ENCODE results near the gene ABHD10. TPM values are rescaled to one million over a fixed set of nuclear protein-coding genes. Genes with fewer than 3 reads are reported as not detected.
"Not testable (repeated sequence)": the region's sequence is repeated elsewhere in the genome, so short reads cannot be mapped to it uniquely, and the experiment has no call there.

The ABHD10 gene
- total RNA-seq, 4 donors from 2014 or later, result 2.2 to 23.3 (median 9.3) TPM

- no peaks in the 10 kb centered on the region for H3K27me3 ChIP-seq
- no peaks in the 10 kb centered on the region for H3K9me3 ChIP-seq
- TF ChIP-seq POLR2AphosphoS5 (IDR thresholded peaks at IDR 0.05), result no peak
- TF ChIP-seq POLR2A (IDR thresholded peaks at IDR 0.05), result no peak
- TF ChIP-seq CTCF (IDR thresholded peaks at IDR 0.05), result no peak
- no peak for TF ChIP-seq EP300 (IDR thresholded peaks at IDR 0.05; ENCODE audit: low read depth)
- in situ Hi-C loops (cut with MboI; ENCODE audit: low pct_ligation_motif_present in 1 of 4, low pct_unique_long_range_greater_than_20kb in 1 of 4, low sequenced_read_pairs in 3 of 4) (no loop called here), intact Hi-C loops (cut with DNase I; ENCODE audit: low total_unique reads) (no loop called here)
- no peak overlapping the region for H3K4me3 ChIP-seq
- H3K4me1 ChIP-seq, result no peaks in the 10 kb centered on the region
- WGBS, 2 donors (ENCODE audit: low coverage in 1 of 2), result 93 to 97% methylated on average over 5 of the region's 5 CpGs
- H3K27ac ChIP-seq, result no peak overlapping the region
- DNase-seq, result no peak
- no peaks in the 10 kb centered on the region for H3K36me3 ChIP-seq
Measured at GRCh38 chr3:112030901-112031300, 52.1 kb downstream of the ABHD10 start.

GRCh38 chr3:112032098-112032731, 53.4 kb downstream of the ABHD10 start:
- intact Hi-C loops (cut with DNase I; ENCODE audit: low total_unique reads) (no loop called here), in situ Hi-C loops (cut with MboI; ENCODE audit: low pct_ligation_motif_present in 1 of 4, low pct_unique_long_range_greater_than_20kb in 1 of 4, low sequenced_read_pairs in 3 of 4) (no loop called here)
- H3K36me3 ChIP-seq, result no peaks in the 10 kb centered on the region
- TF ChIP-seq POLR2A (IDR thresholded peaks at IDR 0.05), result no peak
- no peak for TF ChIP-seq POLR2AphosphoS5 (IDR thresholded peaks at IDR 0.05)
- TF ChIP-seq CTCF (IDR thresholded peaks at IDR 0.05), result no peak
- TF ChIP-seq EP300 (IDR thresholded peaks at IDR 0.05; ENCODE audit: low read depth), result no peak
- no peaks in the 10 kb centered on the region for H3K9me3 ChIP-seq
- H3K4me3 ChIP-seq, result no peak overlapping the region
- no peaks in the 10 kb centered on the region for H3K4me1 ChIP-seq
- H3K27ac ChIP-seq, result no peak overlapping the region
- no peak for DNase-seq
- 70 to 83% methylated on average over 5 of the region's 5 CpGs for WGBS, 2 donors (ENCODE audit: low coverage in 1 of 2)
- no peaks in the 10 kb centered on the region for H3K27me3 ChIP-seq

GRCh38 chr3:112034436-112034835, 55.6 kb downstream of the ABHD10 start, which contains the start of gene TMPRSS7:
TMPRSS7 (plus strand) TSS chr3:112034736; CDS start chr3:112034846, 110 bp downstream.
- Histone ChIP-seq H3K4me1 (no peaks in the 10 kb centered on the region), H3K27me3 (no peaks in the 10 kb centered on the region), H3K36me3 (no peaks in the 10 kb centered on the region), H3K9me3 (no peaks in the 10 kb centered on the region), H3K27ac (no peak within 1 kb of the TSS), H3K4me3 (no peak within 1 kb of the TSS)
- TF ChIP-seq POLR2AphosphoS5 (IDR thresholded peaks at IDR 0.05), result no peak
- no peak for TF ChIP-seq EP300 (IDR thresholded peaks at IDR 0.05; ENCODE audit: low read depth)
- no peak for TF ChIP-seq POLR2A (IDR thresholded peaks at IDR 0.05)
- no peak for TF ChIP-seq CTCF (IDR thresholded peaks at IDR 0.05)
- in situ Hi-C loops (cut with MboI; ENCODE audit: low pct_ligation_motif_present in 1 of 4, low pct_unique_long_range_greater_than_20kb in 1 of 4, low sequenced_read_pairs in 3 of 4), result no loop called here
- DNase-seq, result no peak
- WGBS, 2 donors (ENCODE audit: low coverage in 1 of 2), result 97 to 100% methylated on average over 1 to 4 of the region's 4 CpGs
- intact Hi-C loops (cut with DNase I; ENCODE audit: low total_unique reads), result no loop called here

- no peaks in the 10 kb centered on the region for H3K4me1 ChIP-seq
- no peak for DNase-seq
- H3K27ac ChIP-seq, result no peak overlapping the region
- H3K27me3 ChIP-seq, result no peaks in the 10 kb centered on the region
- intact Hi-C loops (cut with DNase I; ENCODE audit: low total_unique reads), result no loop called here
- TF ChIP-seq POLR2AphosphoS5 (IDR thresholded peaks at IDR 0.05), result no peak
- in situ Hi-C loops (cut with MboI; ENCODE audit: low pct_ligation_motif_present in 1 of 4, low pct_unique_long_range_greater_than_20kb in 1 of 4, low sequenced_read_pairs in 3 of 4), result no loop called here
- WGBS, 2 donors (ENCODE audit: low coverage in 1 of 2), result 64 to 82% methylated on average over 3 of the region's 3 CpGs
- no peaks in the 10 kb centered on the region for H3K9me3 ChIP-seq
- H3K36me3 ChIP-seq, result no peaks in the 10 kb centered on the region
- no peak overlapping the region for H3K4me3 ChIP-seq
Measured at GRCh38 chr3:112035241-112035640, 56.4 kb downstream of the ABHD10 start.

- DNase-seq; in situ Hi-C loops (cut with MboI; ENCODE audit: low pct_ligation_motif_present in 1 of 4, low pct_unique_long_range_greater_than_20kb in 1 of 4, low sequenced_read_pairs in 3 of 4): not testable (repeated sequence)
Measured at GRCh38 chr3:112037194-112037593, 58.4 kb downstream of the ABHD10 start.

More at GRCh38 chr3:112037194-112037593, 58.4 kb downstream of the ABHD10 start:
- H3K27me3 ChIP-seq; H3K27ac ChIP-seq; H3K9me3 ChIP-seq; H3K36me3 ChIP-seq; H3K4me3 ChIP-seq; intact Hi-C loops (cut with DNase I; ENCODE audit: low total_unique reads); H3K4me1 ChIP-seq: not testable (repeated sequence)
- WGBS, 2 donors (ENCODE audit: low coverage in 1 of 2), result 53 to 62% methylated on average over 3 to 4 of the region's 4 CpGs
